HG03469 (cell line): ENCODE data around the gene LHFPL2.

Experiments
- ATAC-seq: cut with Tn5 transposase; IDR thresholded peaks from one replicate; pipeline ENCODE4 v1.9.1; 2021; ENCODE audit warnings: mild to moderate bottlenecking, moderate library complexity, moderate number of reproducible peaks; ENCODE audit not compliant: unreplicated experiment

LHFPL2 gene

DNA sequence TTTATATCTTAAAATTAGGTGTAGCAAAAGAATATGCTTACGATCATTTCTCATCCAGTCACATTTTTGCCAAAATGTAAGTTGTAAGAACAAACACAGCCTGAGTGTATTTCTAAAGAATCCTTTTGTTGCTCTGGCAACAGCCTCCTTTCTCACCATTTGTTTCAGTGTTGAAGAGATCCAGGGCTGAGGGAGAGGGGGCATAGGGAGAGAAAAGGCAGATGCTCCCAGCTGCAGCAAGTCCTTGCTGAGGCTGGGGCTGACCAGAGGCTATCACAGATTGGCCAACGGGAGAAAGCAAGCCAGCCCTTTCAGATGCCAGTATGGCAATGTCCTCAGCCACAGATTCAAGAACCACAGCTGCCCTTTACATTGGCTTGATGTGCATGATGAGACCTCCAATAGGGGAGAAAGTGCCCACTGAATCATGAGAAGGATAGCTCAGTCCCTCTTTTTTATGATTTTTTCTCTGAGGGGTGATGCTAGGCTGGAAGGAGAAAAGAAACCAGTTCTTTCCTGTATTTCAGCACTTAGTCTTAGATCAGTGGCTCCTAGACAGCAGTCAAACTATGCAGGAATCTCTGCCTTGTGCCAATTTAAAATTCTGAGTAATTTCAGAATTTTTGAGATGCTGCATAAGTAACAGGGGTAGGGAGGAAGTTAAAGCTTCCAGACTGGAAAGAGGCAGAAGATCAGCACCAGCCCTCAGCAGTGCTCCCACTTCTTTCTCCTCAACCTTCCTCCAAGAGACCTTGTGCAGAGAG is 142.1 kb downstream of the LHFPL2 start:
- ATAC-seq: no peak

- ATAC-seq: no peak
Observed at GRCh38 chr5:78505860-78506259, 142.7 kb downstream of the LHFPL2 start.

DNA sequence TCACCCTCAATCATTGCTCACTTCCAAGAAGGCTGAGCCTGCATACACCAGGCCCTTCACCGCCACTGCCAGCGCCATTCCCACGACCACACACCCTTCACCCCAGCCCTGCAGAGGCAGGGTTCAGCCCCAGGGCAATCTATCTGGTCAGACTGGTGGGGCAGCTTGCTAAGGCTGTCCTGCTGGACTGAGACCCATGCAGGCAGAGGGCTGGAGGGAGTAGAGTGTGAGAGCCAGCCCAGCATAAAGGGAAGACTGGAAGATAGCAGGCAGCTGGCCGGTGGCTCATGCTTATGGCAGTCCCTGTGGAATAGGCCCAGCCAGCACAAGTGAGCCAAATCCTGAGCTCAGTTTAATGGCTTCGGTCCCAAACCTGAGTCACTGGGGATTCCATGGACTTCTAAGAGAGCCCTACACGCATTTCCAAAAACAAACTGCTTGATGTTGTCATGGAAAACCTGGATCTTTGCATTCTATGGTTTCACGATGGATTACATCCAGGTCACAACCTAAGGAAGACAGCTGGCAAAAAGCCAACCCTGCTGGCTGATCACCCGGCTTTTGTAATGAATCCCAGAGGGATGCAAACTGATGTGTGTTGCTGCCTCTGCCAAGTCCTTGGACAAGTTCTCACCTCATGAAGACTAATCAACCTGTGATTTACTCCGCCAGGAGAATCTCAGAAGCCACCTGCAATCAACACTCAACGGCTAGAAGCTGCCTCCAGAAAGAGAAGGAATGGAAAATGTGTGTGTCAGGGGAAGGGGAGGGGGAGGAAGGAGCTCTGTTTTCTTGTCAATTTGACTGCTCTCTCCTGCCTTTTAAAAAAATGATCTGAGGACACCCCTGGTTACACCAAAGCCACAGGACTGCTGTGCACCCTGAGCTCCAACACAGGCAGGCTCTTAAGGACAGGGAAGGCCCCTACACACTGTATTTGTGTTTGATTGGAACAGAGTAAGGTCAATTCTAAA is 143.6 kb downstream of the LHFPL2 start:
- ATAC-seq: no peak

DNA sequence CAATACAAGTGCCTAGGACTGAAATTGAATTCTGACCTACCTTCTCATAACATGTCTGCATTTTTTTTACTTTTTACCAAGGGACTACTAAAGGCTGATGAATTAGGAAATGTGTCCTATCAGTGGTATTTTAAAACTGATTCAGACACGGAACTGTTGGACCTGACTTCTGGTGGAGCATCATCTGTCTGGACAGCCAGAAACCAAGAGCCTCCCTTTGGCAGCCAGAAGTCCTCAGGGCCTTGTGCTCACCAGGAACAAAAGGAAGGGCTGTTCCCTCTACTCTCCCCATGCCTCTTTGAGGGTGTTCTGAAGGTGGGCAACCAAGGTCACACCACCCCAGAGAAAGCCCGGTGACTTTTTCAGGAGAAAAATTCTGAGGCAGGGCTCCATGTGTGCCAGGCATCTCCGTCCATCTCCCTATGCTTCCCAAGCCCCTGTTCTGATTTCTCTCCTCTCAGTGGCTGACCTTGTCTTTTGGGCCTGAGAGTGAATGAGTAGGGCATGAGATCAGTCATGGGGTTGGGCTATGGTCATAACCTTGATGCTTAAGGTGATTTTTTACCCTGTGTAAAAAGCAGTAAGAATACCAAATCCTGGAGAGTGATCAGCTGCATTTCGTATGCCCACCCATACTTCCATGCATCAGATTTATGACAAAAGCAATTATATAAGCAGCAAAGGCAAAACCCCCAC is 144.5 kb downstream of the LHFPL2 start:
- no peak for ATAC-seq

GRCh38 chr5:78501411-78502352 is 146.9 kb downstream of the LHFPL2 start:
- no peak for ATAC-seq

- ATAC-seq: no peak
Observed at GRCh38 chr5:78500871-78501270, 147.7 kb downstream of the LHFPL2 start.

- ATAC-seq: no peak
Observed at GRCh38 chr5:78500028-78500427, 148.5 kb downstream of the LHFPL2 start.

GRCh38 chr5:78499485-78499884 is 149.1 kb downstream of the LHFPL2 start:
- no peak for ATAC-seq

- no peak for ATAC-seq
Observed at GRCh38 chr5:78497573-78498533, 150.7 kb downstream of the LHFPL2 start.

- ATAC-seq: no peak
Observed at GRCh38 chr5:78496373-78496772, 152.2 kb downstream of the LHFPL2 start.

- ATAC-seq: no peak
Observed at GRCh38 chr5:78495800-78496199, 152.8 kb downstream of the LHFPL2 start.

- ATAC-seq: no peak
Observed at GRCh38 chr5:78492650-78493049, 155.9 kb downstream of the LHFPL2 start.

DNA sequence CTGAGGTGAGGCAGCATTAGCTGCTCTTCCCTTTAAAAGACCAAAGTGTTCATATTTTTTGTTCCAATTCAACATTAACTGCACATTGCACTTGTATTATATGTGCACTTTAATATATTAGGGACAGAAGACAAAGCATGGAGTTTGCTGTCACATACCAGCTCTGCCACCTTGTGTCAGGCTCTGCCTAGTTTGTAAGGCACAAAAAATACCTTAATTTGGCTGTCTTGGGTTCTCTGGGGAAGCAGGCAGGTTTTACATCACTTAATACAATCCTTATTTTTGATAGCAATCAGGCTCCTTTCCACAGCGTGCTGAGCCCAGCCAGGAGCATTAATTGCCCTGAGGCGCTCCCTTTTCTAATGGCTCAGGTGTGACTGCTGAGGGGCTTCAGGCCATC is 156.3 kb downstream of the LHFPL2 start:
- no peak for ATAC-seq

DNA sequence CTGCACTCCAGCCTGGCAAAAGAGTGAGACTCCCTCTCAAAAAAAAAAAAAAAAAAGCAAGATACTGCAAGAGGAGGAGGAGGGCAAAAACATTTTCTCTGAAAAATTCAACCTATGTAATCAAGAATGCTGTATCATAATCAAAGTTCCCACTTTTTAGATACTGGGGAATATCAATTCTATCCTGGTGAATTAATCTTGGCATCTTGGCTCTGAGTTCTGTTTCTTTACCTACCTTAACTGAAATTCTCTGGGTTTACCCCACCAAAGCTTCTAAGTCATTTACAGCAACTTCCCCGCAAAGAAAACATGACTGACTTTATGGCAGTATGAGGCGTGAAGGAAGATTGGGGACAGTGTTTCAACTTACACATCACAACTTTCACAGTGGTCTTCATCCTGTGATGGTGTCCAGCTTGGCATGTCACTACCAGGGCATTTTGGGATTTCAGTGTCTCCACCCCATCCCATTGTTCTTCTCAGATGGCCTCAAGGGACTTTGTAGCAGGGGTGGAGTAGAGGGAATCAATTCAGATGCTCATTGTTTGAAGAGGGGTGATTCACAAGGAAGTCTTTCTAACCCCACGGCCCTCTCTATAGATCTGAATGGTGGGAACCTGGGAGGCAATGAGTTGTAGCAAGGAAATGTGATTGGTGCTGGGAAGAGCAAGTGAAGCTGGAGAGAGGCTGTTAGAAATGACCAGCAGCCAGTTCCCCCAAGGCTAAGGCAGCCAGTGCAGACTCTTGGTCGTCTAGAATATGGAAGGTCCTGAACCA is 157.7 kb downstream of the LHFPL2 start:
- ATAC-seq: no peak

GRCh38 chr5:78487846-78488245 is 160.7 kb downstream of the LHFPL2 start:
- no peak for ATAC-seq

DNA sequence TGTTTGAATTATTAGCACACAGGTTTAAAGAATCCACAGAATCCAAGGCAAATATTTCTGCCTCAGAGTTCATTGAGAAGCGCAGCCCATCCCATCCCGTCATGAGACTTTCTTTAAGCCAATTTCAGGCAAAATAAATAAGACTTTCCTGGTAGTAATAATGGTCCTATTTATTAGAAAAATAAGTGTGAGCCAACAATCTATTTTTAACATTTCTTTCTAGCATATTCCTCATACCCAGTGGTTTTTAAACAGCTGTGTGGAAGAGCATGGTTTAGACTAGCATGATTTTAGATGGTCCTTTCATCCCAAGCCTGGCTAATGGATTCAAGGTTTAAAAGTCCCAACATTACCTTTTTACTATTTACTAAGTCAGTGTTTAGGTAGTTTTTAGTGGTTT is 162.4 kb downstream of the LHFPL2 start:
- ATAC-seq: no peak

GRCh38 chr5:78483809-78484521 is 164.6 kb downstream of the LHFPL2 start:
- no peak for ATAC-seq

GRCh38 chr5:78482948-78483347 is 165.6 kb downstream of the LHFPL2 start:
- no peak for ATAC-seq
